HG03565 (cell line): ENCODE data around the gene PSMA4.
"Not testable (repeated sequence)": the region's sequence is repeated elsewhere in the genome, so short reads cannot be mapped to it uniquely, and the experiment has no call there.

Experiments
- ATAC-seq: cut with Tn5 transposase; IDR thresholded peaks from one replicate; pipeline ENCODE4 v1.9.1; 2021; ENCODE audit warnings: mild to moderate bottlenecking, moderate library complexity; ENCODE audit not compliant: unreplicated experiment

The PSMA4 gene

DNA sequence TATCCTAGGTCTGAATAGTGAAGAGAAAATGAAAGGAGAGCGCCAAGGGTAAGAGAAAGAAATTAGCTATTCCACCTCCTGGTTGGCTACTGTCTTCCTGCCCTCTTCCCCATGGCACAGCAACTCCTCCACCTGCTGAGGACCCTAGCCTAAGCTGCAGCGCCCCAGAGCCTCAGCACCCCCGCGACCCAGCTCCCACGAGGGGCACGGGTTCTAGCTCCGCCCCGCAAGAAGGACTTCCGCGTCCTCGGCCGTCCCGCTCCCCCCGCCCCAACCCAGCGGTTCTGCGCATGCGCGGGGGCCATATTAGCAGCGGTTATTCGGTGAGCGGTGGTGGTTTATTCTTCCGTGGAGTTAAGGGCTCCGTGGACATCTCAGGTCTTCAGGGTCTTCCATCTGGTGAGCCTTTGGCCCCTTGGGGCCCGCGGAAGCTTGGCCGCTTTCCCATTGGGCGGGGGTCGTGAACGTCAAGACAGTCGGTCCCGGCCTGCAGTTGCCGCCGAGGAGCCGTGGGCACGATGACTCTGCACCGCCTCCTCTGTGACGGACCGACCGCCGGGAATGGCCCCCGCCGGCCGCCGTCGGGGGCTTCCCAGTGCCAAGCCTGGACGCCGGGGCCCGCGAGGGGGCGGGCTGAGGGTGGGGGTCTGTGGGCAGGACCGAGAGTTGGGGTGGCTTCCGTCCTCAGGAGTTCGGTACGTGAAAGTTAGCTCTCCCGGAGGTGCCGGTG, at the start of gene PSMA4:
TSS of gene PSMA4 (plus strand) at position 304 of the 730 bp plus-strand sequence. CDS start 1,484 bp downstream, outside the sequence.
- peak; percentile 61 for ATAC-seq

DNA sequence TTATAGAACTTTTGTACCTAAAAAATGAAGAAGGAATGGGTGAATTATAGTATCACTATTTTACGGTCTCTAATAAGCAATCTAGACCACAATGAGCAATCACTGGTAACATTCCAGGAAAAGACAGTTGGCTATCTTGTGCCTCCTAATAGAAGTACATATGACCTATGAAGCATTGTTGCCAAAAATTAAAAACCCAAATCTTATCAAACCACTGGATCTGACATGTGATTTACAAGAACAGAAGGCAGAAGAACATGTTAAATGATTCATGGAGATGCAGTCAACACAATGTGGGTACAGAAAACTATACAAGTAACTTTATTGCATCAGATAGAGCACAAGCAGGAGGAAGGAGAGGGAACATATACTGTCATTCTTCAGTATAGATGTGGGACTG, 47.4 kb upstream of the PSMA4 start:
- no peak for ATAC-seq

- no peak for ATAC-seq
Observed at GRCh38 chr15:78501857-78502256, 38.4 kb upstream of the PSMA4 start.

DNA sequence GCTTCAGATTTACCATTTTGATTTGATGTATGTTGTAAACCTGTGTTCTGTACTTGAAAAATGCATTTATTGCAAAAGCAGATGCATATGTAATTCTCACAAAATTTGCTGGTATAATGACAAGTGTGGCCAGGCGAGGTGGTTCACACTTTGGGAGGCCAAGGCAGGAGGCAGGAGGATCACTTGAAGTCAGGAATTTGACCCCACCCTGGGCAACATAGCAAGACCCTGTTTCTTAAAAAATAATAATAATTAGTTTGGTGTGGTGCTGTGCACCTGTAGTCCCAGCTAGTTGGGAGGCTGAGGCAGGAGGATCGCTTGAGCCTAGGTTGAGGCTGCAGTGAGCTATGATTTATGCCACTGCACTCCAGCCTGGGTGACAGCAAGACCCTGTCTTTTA, 37.6 kb upstream of the PSMA4 start:
- no peak for ATAC-seq

DNA sequence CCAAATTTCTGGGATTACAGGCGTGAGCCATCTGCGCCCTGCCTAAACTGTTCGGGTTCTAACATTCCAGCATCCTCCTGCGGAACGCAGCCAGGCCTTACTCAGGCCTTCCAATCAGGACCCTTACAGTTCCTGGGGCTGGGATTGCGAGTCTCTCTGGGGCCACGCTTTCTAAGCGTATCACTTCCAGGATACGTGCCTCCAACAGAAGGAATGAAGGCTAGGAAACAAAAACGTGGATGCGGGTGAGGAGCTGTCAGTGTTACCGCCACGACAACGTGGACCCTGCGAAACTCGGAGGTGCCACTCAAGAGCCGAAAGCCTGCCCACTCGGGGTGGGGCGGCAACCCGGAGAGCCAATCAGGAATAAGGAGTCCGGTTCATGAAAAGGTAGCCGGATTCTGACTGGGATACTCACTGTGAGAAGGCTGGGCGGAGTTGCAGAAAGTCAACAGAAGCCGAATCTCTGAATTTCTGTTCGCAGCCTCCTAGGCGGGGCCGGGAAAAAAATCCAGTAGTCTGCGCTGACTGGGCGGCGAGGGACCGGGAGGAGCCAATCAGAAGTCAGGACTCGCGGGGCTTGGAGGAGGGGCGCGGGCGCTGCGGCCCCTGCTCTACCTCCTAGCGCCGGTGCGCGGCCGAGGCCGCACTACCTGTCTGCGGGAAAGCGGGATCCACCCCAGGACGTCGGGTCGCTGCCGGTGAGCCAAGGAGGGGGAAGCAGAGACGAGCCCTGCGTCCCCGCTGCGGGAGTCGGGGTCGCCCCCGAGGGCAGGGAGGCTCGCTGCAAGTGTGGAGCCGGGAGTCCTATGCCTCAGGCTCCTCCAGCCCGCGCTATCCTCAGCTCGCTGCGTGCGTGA, 33.0 kb upstream of the PSMA4 start, which contains the start of gene HYKK:
TSS of gene HYKK (plus strand) at position 607 of the 860 bp plus-strand sequence. CDS start 5,512 bp downstream, outside the sequence.
- ATAC-seq, result no peak

DNA sequence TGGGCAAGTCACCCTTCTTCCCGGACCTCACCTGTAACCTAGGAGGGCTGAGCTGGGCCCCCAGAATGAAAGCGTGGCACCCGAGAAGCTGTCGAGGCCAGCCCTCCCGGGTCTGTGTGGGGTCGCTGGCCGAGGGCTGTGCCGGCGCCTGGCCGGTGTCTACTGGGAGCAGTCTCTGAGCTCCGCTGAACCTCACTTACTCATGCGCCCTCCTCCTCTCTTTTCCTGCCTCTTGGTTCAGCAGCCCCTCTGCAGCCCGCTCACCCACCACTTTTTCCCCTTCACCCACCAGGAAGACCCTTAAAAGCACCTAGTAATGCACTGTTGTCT, 32.4 kb upstream of the PSMA4 start:
- ATAC-seq, result no peak

GRCh38 chr15:78508272-78508671, 32.0 kb upstream of the PSMA4 start:
- no peak for ATAC-seq

DNA sequence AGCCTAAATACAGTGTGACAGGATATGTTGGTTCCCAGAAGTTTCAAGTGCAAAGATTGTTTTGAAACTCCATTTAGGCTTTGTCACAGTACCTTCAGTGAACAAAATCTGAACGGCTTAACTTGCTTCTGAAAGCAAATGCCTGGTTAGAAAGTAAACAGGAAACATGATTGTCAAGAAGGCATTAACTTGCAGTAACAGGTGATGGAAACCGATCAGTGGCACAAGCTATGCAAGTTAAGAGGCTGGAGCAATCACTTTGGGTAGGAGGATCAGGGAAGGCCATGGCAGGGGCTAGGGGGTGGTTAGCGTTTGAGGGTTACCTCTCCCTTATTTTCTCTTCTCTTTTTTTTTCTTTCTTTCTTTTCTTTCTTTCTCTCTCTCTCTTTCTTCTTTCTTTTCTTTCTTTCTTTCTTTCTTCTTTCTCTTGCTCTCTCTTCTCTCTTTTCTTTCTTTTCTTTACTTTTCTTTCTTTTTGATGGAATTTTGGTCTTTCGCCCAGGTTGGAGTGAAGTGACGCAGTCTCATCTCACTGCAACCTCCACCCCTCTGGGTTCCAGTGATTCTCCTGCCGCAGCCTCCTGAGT, 30.4 kb upstream of the PSMA4 start:
- no peak for ATAC-seq

DNA sequence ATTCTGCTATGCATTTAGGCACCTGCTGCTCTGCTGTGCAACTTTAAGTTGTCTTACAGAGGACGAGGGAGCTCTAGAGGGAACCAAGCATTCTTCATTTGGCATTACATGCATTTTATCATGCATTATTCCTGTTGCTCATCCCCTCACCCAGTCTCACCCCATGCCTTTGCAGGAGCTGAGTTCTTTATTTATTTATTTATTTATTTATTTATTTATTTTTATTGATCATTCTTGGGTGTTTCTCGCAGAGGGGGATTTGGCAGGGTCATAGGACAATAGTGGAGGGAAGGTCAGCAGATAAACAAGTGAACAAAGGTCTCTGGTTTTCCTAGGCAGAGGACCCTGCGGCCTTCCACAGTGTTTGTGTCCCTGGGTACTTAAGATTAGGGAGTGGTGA, 20.2 kb upstream of the PSMA4 start:
- not testable (repeated sequence) for ATAC-seq

DNA sequence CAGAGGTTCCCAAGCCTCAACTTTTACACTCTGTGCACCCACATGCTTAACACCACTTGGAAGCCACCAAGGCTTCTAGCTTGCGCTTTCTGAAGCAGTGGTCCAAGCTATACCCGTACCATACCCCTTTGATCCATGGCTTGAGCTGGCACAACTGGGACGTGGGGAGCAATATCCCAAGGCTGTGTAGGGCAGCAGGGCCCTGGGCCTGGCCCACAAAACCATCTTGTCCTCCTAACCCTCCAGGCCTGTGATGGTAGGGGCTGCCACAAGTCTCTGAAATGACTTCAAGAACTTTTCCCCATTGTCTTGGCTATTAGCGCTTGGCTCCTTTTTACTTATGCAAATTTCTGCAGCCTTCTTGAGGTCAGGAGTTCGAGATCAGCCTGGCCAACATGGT, 16.0 kb upstream of the PSMA4 start:
- no peak for ATAC-seq

GRCh38 chr15:78527325-78527724, 12.9 kb upstream of the PSMA4 start:
- ATAC-seq, result no peak

GRCh38 chr15:78533331-78533730, 6.9 kb upstream of the PSMA4 start:
- no peak for ATAC-seq

GRCh38 chr15:78536134-78536533, 4.1 kb upstream of the PSMA4 start:
- ATAC-seq, result no peak

DNA sequence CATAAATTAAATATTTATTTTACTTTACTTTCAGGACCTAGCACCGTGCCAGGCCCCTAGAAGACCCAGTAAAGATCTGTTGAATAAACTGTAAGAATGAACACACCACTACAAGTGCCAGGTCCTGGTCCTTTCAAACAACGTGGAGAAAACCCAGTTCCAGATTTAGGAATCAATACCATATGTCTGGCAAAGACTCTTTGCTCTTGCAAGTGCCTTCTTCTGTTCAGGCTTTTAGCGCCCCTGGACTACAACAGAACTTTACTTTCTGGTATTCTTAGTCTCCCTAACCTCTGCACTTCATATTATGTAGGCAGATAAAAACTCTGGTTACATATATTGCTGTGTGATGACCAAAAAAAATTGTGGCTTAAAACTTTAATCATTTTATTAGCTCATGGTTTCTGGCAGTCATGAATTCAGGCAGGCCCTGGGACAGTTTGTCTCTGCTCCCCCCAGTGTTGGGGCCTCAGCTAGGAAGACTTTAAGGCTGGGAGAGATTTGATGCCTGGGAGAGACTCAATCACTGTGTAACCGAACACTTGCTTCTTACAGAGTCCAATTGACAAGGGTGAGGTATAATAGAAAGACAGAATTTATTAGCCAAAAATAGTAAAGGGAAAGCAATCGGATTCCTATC, 2.9 kb upstream of the PSMA4 start:
- ATAC-seq, result no peak

DNA sequence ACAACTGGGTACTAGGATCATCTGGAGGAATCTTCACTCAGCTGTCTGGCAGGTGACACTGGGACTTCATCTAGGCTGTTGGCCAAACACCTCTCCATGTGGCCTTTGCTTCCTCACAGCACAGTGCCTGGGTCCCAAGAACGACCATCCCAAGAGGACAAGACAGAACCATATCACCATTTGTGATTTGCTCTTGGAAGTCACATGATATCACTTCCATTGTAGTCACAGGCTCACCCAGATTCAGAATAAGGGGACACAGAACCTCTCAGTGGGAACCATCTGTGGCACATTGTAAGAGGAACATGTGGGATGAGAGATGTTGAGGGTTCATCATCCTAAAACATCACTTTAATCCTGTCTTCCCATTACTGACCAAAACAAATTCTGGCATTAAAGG, 1.9 kb upstream of the PSMA4 start:
- ATAC-seq, result no peak

DNA sequence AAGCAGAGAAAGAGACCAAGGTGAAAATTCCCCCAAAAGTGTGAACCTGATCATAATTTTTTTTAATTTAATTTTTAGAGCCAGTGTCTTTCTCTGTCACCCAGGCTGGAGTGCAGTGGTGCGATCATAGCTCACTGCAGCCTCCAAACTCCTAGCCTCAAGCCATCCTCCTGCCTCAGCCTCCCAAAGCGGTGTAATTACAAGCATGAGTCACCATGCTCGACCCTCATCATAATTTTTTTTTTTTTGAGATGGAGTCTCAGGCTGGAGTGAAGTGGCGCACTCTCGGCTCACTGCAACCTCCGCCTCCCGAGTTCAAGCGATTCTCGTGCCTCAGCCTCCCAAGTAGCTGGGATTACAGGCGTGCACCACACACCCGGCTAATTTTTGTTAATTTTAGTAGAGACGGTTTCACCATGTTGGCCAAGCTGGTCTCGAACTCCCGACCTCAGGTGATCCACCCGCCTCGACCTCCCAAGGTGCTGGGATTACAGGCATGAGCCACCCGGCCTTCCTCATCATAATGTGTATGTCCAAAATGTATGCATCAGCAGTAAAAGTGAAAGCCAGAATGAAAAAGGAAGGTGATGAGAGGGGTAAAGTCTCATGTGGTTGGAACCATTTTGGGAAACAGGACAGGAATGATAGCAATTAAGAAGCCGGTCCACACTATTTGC, 642 bp upstream of the PSMA4 start:
- ATAC-seq, result not testable (repeated sequence)

DNA sequence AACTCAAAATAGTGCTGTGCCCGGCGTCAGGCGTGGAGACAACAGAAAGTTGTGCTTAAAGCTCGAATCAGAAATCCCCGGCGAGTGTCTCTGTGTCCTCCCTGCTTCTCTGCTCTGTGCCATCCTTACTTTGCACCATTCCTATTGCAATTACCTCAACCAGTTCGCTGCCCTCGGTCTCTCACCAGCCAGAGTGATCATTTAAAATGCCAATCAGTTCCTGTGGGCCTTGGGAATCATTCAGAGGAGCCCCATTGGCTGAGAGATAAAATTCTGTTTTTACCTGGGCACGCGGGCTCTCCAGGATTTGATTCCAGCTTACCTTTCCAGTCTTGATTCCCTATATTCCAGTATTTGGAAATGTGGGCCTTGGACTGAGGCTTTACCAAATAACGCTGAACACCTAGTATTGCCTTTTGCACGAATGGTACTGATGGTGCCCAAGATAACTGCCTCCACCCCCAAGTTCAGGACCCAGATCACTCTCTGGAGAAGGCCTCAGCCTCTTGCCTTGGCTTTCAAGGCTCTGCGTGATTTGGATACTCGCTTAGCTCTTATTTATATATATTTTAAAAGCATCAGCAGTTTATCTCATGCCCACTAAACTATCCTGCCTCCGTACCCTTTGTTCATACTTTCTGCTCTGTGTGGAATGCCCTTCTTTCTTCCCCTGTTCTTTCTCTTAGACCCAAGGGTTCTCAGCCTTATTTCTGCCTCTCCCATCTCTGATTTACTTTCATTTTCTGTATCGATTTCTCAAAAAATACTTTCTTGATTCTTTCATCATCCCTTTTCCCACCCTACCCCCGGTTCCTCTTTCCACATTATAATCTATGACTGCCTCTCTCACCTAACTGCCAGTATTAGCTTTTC, 863 bp downstream of the PSMA4 start:
- ATAC-seq, result no peak

DNA sequence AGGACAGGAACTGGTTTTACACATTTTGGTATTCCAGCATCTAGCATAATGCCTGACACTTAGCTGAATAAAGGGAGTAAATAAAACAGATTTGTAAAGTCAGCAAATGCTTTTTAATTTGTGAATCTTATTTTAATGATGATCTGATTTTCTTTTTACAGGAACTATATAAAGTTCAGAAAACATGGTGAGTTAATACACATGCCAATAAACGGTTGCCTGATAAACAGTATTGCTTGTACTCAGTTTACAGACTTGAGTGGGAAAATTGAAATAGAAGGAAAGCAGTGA, 1.4 kb downstream of the PSMA4 start:
- no peak for ATAC-seq

GRCh38 chr15:78542647-78543046, 2.4 kb downstream of the PSMA4 start:
- no peak for ATAC-seq

- no peak for ATAC-seq
Observed at GRCh38 chr15:78550194-78550593, 9.9 kb downstream of the PSMA4 start.
